Astrocyte (in vitro differentiated cells and primary cell): ENCODE results near the gene AHNAK.

Experiments
- EZH2 ChIP-seq: IDR thresholded peaks from 2 replicates; pipeline ENCODE4 v1.6.1; 2012; ENCODE audit warnings: mild to moderate bottlenecking, low read length, inconsistent platforms; ENCODE audit not compliant: insufficient read depth
- TF ChIP-seq, protein P1 (sequence below): IDR thresholded peaks from 2 replicates; pipeline ENCODE4 v1.5.1; 2011; ENCODE audit warnings: low read depth, mild to moderate bottlenecking, inconsistent platforms, low read length, moderate library complexity; ENCODE audit not compliant: insufficient read depth

DNA sequence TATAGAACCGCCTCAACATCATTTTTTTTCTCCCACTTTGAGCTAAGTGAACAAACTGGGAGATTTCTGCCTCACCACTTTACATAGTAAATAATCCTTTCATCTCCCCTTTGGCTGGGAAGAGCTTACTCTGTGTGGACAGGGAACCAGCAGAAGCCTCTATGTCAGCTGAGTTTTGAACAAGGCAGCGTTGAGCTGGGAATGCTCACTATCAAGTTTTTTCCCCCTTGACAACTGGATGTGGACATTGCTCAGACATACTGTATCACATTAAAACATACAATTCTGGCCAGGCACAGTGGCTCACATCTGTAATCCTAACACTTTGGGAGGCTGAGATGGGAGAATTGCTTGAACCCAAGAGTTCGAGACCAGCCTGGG is 46.0 kb downstream of the AHNAK start:
- TF ChIP-seq, protein P1, sequence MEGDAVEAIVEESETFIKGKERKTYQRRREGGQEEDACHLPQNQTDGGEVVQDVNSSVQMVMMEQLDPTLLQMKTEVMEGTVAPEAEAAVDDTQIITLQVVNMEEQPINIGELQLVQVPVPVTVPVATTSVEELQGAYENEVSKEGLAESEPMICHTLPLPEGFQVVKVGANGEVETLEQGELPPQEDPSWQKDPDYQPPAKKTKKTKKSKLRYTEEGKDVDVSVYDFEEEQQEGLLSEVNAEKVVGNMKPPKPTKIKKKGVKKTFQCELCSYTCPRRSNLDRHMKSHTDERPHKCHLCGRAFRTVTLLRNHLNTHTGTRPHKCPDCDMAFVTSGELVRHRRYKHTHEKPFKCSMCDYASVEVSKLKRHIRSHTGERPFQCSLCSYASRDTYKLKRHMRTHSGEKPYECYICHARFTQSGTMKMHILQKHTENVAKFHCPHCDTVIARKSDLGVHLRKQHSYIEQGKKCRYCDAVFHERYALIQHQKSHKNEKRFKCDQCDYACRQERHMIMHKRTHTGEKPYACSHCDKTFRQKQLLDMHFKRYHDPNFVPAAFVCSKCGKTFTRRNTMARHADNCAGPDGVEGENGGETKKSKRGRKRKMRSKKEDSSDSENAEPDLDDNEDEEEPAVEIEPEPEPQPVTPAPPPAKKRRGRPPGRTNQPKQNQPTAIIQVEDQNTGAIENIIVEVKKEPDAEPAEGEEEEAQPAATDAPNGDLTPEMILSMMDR: no peak
- TF ChIP-seq EZH2: no peak
